Lower leg skin (tissue), 4 donors: ENCODE measurements around the gene CCDC186. TPM values are rescaled to one million over a fixed set of nuclear protein-coding genes. Genes with fewer than 3 reads are reported as not detected.

Experiments
- DNase-seq, 2 donors: peaks; one replicate each; pipeline ENCODE4 v3.0.0-alpha.2; 2019; ENCODE audit warnings: low spot score in 2 of 2
- H3K4me3 ChIP-seq: fragments of 200-600 bp; sonication (generic); 2 replicates; pipeline ENCODE4 v1.5.1; 2017; ENCODE audit warnings: mild to moderate bottlenecking, low read depth; ENCODE audit not compliant: poor library complexity, severe bottlenecking
- POLR2A ChIP-seq, 2 donors: fragments of 450-650 bp; IDR thresholded peaks; one replicate each; pipeline ENCODE4 v1.6.1; 2016 to 2017; ENCODE audit warnings: antibody characterized with exemption in 2 of 2, mild to moderate bottlenecking in 1 of 2, moderate library complexity in 1 of 2
- WGBS, 2 donors: methylation state at CpG; one replicate each; pipeline ENCODE4 v1.1.5; 2018; 5-methylcytosine and 5-hydroxymethylcytosine counted together
- intact Hi-C: fragments of 100-400 bp; cut with DNase I; formaldehyde crosslinking; loops from one replicate; pipeline ENCODE4 v1.15.0; 2023; ENCODE audit warnings: low total_unique reads
- total RNA-seq, 4 donors: library from RNA; depleted of rRNA; stranded (reverse); fragments of >200 nt; gene quantifications; one replicate each; pipeline ENCODE4 v1.1.0, GENCODE V29; 2016
- TF ChIP-seq, protein P1 (sequence below), 3 donors: fragments of 450-650 bp; IDR thresholded peaks; one replicate each; pipeline ENCODE4 v1.5.1; 2016; ENCODE audit warnings: antibody characterized with exemption in 3 of 3, mild to moderate bottlenecking in 3 of 3, moderate library complexity in 2 of 3

Gene CCDC186
- total RNA-seq, 4 donors from 2014 or later = 24.4 to 83.4 (median 33.0) TPM

DNA sequence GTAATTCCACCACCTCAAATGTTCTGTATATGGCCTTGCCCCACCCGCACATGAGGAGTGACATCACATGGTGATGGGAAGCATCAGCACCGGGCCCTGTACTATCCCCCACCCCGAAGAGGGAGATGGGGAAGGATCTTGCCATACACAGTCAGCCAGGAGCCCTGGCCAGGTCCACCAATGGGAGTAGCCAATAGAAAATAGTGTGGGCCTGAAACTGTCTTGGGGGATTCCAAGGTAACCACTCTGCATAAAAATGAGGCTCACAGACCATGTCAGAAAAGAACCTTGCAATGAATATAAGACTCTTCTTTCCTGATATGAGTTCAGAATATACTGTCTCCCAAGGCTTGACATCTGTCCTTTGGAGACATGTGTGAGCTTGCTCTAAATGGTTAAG, 79.2 kb downstream of the CCDC186 start:
- no peak for DNase-seq
- intact Hi-C loops = no loop called here
- TF ChIP-seq, protein P1, sequence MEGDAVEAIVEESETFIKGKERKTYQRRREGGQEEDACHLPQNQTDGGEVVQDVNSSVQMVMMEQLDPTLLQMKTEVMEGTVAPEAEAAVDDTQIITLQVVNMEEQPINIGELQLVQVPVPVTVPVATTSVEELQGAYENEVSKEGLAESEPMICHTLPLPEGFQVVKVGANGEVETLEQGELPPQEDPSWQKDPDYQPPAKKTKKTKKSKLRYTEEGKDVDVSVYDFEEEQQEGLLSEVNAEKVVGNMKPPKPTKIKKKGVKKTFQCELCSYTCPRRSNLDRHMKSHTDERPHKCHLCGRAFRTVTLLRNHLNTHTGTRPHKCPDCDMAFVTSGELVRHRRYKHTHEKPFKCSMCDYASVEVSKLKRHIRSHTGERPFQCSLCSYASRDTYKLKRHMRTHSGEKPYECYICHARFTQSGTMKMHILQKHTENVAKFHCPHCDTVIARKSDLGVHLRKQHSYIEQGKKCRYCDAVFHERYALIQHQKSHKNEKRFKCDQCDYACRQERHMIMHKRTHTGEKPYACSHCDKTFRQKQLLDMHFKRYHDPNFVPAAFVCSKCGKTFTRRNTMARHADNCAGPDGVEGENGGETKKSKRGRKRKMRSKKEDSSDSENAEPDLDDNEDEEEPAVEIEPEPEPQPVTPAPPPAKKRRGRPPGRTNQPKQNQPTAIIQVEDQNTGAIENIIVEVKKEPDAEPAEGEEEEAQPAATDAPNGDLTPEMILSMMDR (IDR thresholded peaks at IDR 0.05) = no peak
- TF ChIP-seq POLR2A (IDR thresholded peaks at IDR 0.05) = no peak
- no peak overlapping the region for H3K4me3 ChIP-seq
- 95 to 96% methylated on average over 3 of the region's 3 CpGs for WGBS, 2 donors

GRCh38 chr10:114087655-114088054, 86.3 kb downstream of the CCDC186 start:
- intact Hi-C loops = no loop called here
- 86 to 89% methylated on average over 4 of the region's 4 CpGs for WGBS, 2 donors
- H3K4me3 ChIP-seq = no peak overlapping the region
- DNase-seq = no peak
- TF ChIP-seq POLR2A (IDR thresholded peaks at IDR 0.05) = no peak
- TF ChIP-seq, protein P1 (IDR thresholded peaks at IDR 0.05) = no peak

- no peak overlapping the region for H3K4me3 ChIP-seq
- no peak for DNase-seq
- WGBS, 2 donors = 84 to 86% methylated on average over 5 of the region's 5 CpGs
- TF ChIP-seq, protein P1 (IDR thresholded peaks at IDR 0.05) = no peak
- TF ChIP-seq POLR2A (IDR thresholded peaks at IDR 0.05) = no peak
- intact Hi-C loops = no loop called here
These were observed 86.7 kb downstream of the CCDC186 start for GRCh38 chr10:114087255-114087654.

DNA sequence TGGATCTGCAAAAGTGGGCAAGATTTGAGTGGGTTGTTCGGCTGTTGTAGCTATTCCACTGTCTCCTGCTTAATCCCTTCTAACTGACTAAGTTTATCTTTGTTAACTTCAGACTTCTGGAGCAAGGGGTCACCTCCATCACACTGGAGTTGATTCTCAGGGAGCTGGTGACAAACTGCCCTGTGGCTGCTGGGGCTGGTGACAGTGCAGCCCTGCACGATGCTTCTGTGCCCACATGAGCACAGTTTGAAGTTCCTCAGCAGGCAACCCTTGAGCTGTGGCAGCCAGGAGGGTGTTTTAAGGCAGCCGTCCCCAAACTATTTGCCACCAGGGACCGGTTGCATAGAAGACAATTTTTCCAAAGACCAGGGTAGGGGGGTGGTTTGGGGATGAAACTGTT, 89.8 kb downstream of the CCDC186 start:
- DNase-seq = no peak
- TF ChIP-seq, protein P1 (IDR thresholded peaks at IDR 0.05) = no peak
- TF ChIP-seq POLR2A (IDR thresholded peaks at IDR 0.05) = no peak
- H3K4me3 ChIP-seq = no peak overlapping the region
- intact Hi-C loops = no loop called here
- WGBS, 2 donors = 86 to 96% methylated on average over 4 of the region's 4 CpGs

DNA sequence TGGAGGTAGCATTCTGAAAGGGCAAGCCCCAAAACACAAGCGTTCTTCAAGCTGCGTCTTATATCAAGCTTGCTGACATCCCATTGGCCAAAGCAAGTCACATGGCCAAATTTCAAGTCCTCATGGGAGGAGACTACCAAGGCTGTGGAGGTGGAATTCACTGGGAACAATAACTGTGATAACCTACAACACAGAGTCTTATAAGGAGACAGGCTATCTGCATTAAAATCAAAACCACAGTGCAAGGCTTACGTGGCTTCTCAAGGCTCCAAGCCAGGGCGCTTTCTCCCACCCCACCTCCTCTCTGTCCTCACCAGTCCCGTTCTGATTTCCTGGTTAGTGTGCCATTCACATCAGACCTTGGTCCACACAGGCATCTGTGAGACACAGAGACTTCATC, 91.0 kb downstream of the CCDC186 start:
- WGBS, 2 donors = 83 to 90% methylated on average over 5 of the region's 5 CpGs
- no peak for DNase-seq
- no peak overlapping the region for H3K4me3 ChIP-seq

More for the DNA sequence above, 91.0 kb downstream of the CCDC186 start:
- TF ChIP-seq, protein P1 (IDR thresholded peaks at IDR 0.05) = no peak
- no peak for TF ChIP-seq POLR2A (IDR thresholded peaks at IDR 0.05)
- intact Hi-C loops = no loop called here
